Endothelial cell of umbilical vein (primary cell): ENCODE results near the gene GSTO1. TPM values are rescaled to one million over a fixed set of nuclear protein-coding genes. Genes with fewer than 3 reads are reported as not detected.

Experiments
- BruUV-seq: library from RNA; stranded (reverse); fragments of 400-500 nt; replicated peaks from 2 replicates; lab custom pipeline; 2021; lab: Mats Ljungman, UMichigan
- CTCF ChIA-PET: fragments of 300-600, 350-600 bp; sonication (Branson Sonifier 250); formaldehyde crosslinking; loops from one replicate; lab custom pipeline; 2021; ENCODE audit warnings: antibody characterized with exemption, inconsistent platforms; lab: Charles Lee
- POLR2A ChIA-PET: fragments of 300-600, 350-600 bp; sonication (Branson Sonifier 250); formaldehyde crosslinking; loops from one replicate; lab custom pipeline; 2021; ENCODE audit warnings: antibody characterized with exemption, inconsistent platforms; lab: Charles Lee
- DNase-seq: peaks from one replicate; pipeline ENCODE4 v3.0.0-alpha.2; 2011; ENCODE audit warnings: low read depth, low spot score
- FAIRE-seq: peaks from 2 replicates; lab custom pipeline; 2011; peaks lifted over from hg19 to GRCh38; lab: Jason Lieb, UNC
- H2AFZ ChIP-seq: 2 replicates; pipeline ENCODE4 v1.6.0; 2012; ENCODE audit warnings: low read depth, low read length, control low read depth, inconsistent platforms
- H3K27ac ChIP-seq: 2 replicates; pipeline ENCODE4 v1.5.1; 2011; ENCODE audit warnings: low read depth, mild to moderate bottlenecking, control low read depth, low read length, moderate library complexity; ENCODE audit not compliant: insufficient read depth
- H3K27me3 ChIP-seq, 2 experiments: 2 replicates each; pipeline versions ENCODE4 v1.6.0 to v1.6.1; 2011; ENCODE audit warnings: low read length in 2 of 2, mixed read lengths in 1 of 2; ENCODE audit not compliant: control insufficient read depth in 2 of 2, insufficient read depth in 2 of 2
- H3K36me3 ChIP-seq, 2 experiments: 2 replicates in 1 of 2; 3 replicates in 1 of 2; pipeline ENCODE4 v1.5.1; 2011; ENCODE audit warnings: low read length in 2 of 2, mild to moderate bottlenecking in 1 of 2, moderate library complexity in 1 of 2; ENCODE audit not compliant: control insufficient read depth in 2 of 2, insufficient read depth in 2 of 2; ENCODE audit errors: extremely low read depth in 1 of 2
- H3K4me1 ChIP-seq: 3 replicates; pipeline ENCODE4 v1.5.1; 2011; ENCODE audit warnings: mild to moderate bottlenecking, low read length; ENCODE audit not compliant: control insufficient read depth, insufficient read depth; ENCODE audit errors: extremely low read depth
- H3K4me2 ChIP-seq: 2 replicates; pipeline ENCODE4 v1.6.1; 2011; ENCODE audit warnings: low read length, control low read depth, mixed read lengths; ENCODE audit not compliant: insufficient read depth
- H3K4me3 ChIP-seq, 3 experiments: fragments of 200-600 bp in 1 of 3; sonication (generic), shearing (Covaris generic) in 1 of 3; replicated peaks in 1 of 3; 2 replicates each; pipeline ENCODE4 v1.5.1; 2011 to 2016; ENCODE audit warnings: control low read depth in 3 of 3, low read length in 3 of 3, mild to moderate bottlenecking in 2 of 3, inconsistent platforms in 1 of 3, low read depth in 1 of 3, moderate library complexity in 1 of 3; ENCODE audit not compliant: insufficient read depth in 1 of 3
- H3K79me2 ChIP-seq: 2 replicates; pipeline ENCODE4 v1.6.0; 2012; ENCODE audit warnings: low read length, inconsistent platforms; ENCODE audit not compliant: control insufficient read depth, insufficient read depth
- H3K9ac ChIP-seq: replicated peaks from 2 replicates; pipeline ENCODE3; 2011; ENCODE audit warnings: low read length, control low read depth; ENCODE audit not compliant: insufficient read depth; ENCODE audit errors: extremely low read depth
- H3K9me1 ChIP-seq: replicated peaks from 3 replicates; pipeline ENCODE4 v1.6.0; 2011; ENCODE audit warnings: mild to moderate bottlenecking, low read length; ENCODE audit not compliant: control insufficient read depth, insufficient read depth; ENCODE audit errors: extremely low read depth
- H3K9me3 ChIP-seq: replicated peaks from 2 replicates; pipeline ENCODE4 v1.5.1; 2012; ENCODE audit warnings: low read length, inconsistent platforms; ENCODE audit not compliant: control insufficient read depth, insufficient read depth
- H4K20me1 ChIP-seq: replicated peaks from 2 replicates; pipeline ENCODE3; 2011; ENCODE audit warnings: mild to moderate bottlenecking, low read length; ENCODE audit not compliant: control insufficient read depth, insufficient read depth; ENCODE audit errors: extremely low read depth
- EZH2 ChIP-seq: IDR thresholded peaks from 2 replicates; pipeline ENCODE4 v1.6.1; 2012; ENCODE audit warnings: borderline replicate concordance, low read depth, mild to moderate bottlenecking, moderate library complexity, low read length, inconsistent platforms; ENCODE audit not compliant: severe bottlenecking
- FOS ChIP-seq: IDR thresholded peaks from 2 replicates; pipeline ENCODE4 v1.6.1; 2011; ENCODE audit warnings: mild to moderate bottlenecking, low read length, moderate library complexity, borderline replicate concordance; ENCODE audit not compliant: insufficient read depth
- GATA2 ChIP-seq: IDR thresholded peaks from 2 replicates; pipeline ENCODE4 v1.7.0; 2011; ENCODE audit warnings: low read depth, mild to moderate bottlenecking, moderate library complexity, mixed read lengths, low read length; ENCODE audit not compliant: insufficient read length, insufficient read depth
- JUN ChIP-seq: IDR thresholded peaks from 2 replicates; pipeline ENCODE4 v1.6.1; 2011; ENCODE audit warnings: borderline replicate concordance, low read depth; ENCODE audit not compliant: insufficient read length, insufficient read depth
- MYC ChIP-seq: IDR thresholded peaks from one replicate; pipeline ENCODE4 v1.6.1; 2011; ENCODE audit warnings: mild to moderate bottlenecking, low read depth, low read length
- POLR2A ChIP-seq: IDR thresholded peaks from 2 replicates; pipeline ENCODE4 v1.6.1; 2012; ENCODE audit warnings: low read depth, mild to moderate bottlenecking, control low read depth, low read length
- POLR2AphosphoS5 ChIP-seq: IDR thresholded peaks from 2 replicates; pipeline ENCODE4 v1.6.1; 2012; ENCODE audit warnings: low read depth, mild to moderate bottlenecking, control low read depth, low read length, moderate library complexity; ENCODE audit not compliant: insufficient read depth
- dilution Hi-C: fragments of 300-500 bp; cut with MboI; formaldehyde crosslinking; loops from one replicate; pipeline ENCODE4 v1.15.0; 2019; ENCODE audit warnings: low sequenced_read_pairs; ENCODE audit not compliant: extremely low pct_ligation_motif_present
- intact Hi-C: fragments of 100-400 bp; cut with micrococcal nuclease; formaldehyde crosslinking; loops from one replicate; pipeline ENCODE4 v1.10.0; 2022
- polyA plus RNA-seq, 4 experiments: library from polyadenylated mRNA; depleted of rRNA in 3 of 4; stranded (reverse) in 3 of 4; unstranded in 1 of 4; fragments of >200 nt; gene quantifications; 2 replicates each; pipeline versions ENCODE4 v1.2.1 to v1.2.3, GENCODE V29; 2011 to 2012; ENCODE audit warnings: missing spikeins in 1 of 4
- total RNA-seq: library from RNA; stranded (reverse); gene quantifications from 2 replicates; pipeline ENCODE4 v1.2.3, GENCODE V29; 2021
- TF ChIP-seq, protein P1 (sequence below), 2 donors: IDR thresholded peaks; 1 replicate in 1 of 2; 2 replicates in 1 of 2; pipeline ENCODE4 v1.5.1; 2011; ENCODE audit warnings: low read length in 2 of 2, mild to moderate bottlenecking in 2 of 2, moderate library complexity in 2 of 2, control low read depth in 1 of 2, inconsistent platforms in 1 of 2, low read depth in 1 of 2; ENCODE audit not compliant: insufficient read depth in 1 of 2; ENCODE audit errors: extremely low read depth in 1 of 2
- TF ChIP-seq, protein P2 (sequence below): IDR thresholded peaks from 2 replicates; pipeline ENCODE4 v1.6.1; 2011; ENCODE audit not compliant: insufficient read depth, insufficient read length

Gene GSTO1
- total and polyA plus RNA-seq, 2 donors (not counting 3 experiments of a cell fraction or from before 2014, with no cell fraction given), result 124 to 211 TPM

DNA sequence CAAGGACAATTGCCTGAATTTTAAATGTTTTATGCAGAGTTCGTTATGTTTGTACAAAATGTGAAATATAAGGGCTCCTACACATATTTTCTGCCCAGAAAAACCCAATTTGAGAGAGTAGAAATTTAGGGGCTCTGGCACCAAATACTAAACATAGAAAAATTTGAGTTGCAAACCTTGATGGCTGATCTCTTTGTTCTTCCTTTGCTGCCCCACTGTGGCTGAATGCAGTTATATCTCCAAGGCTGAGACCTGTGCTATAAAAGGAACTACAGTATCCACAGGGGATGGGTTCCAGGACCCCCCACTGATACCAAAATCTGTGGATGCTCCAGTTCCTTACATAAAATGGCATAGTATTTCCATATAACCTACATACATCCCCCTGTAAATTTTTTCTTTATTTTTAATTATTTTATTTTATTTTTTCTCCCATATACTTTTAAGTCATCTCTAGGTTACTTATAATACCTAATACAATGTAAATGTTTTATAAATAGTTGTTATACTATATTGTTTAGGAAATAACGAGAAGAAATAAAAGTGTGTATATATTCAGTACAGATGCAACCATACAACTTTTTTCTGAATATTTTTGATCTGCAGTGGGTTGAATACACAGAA is 45.0 kb upstream of the GSTO1 start:
- H3K27ac ChIP-seq, result no peak overlapping the region
- no peak overlapping the region for H2AFZ ChIP-seq
- BruUV-seq, result no TSS peak
- peaks cover 2 to 8% of the 10 kb centered on the region in 2 experiments for H3K27me3 ChIP-seq
- ChIA-PET POLR2A (no interaction called here), CTCF (interaction anchor here (0.8 to 2.2 kb wide), 9 partner anchors 28 to 322 kb away, joined by 3 to 30 read pairs (median 6); no protein-coding TSS in a partner anchor)
- H3K79me2 ChIP-seq, result no peaks in the 10 kb centered on the region
- H3K4me3 ChIP-seq, result no peak overlapping the region
- no peaks in the 10 kb centered on the region for H3K9me3 ChIP-seq
- intact Hi-C loops, result loop anchor here (1.0 kb wide), 2 partner anchors 164 to 321 kb away; no protein-coding TSS in a partner anchor
- FAIRE-seq (peak; percentile 69), DNase-seq (peak; percentile 55)
- no peak overlapping the region for H3K4me2 ChIP-seq
- no peak overlapping the region for H3K9ac ChIP-seq
- no peaks in the 10 kb centered on the region for H4K20me1 ChIP-seq
- TF ChIP-seq, protein P1, sequence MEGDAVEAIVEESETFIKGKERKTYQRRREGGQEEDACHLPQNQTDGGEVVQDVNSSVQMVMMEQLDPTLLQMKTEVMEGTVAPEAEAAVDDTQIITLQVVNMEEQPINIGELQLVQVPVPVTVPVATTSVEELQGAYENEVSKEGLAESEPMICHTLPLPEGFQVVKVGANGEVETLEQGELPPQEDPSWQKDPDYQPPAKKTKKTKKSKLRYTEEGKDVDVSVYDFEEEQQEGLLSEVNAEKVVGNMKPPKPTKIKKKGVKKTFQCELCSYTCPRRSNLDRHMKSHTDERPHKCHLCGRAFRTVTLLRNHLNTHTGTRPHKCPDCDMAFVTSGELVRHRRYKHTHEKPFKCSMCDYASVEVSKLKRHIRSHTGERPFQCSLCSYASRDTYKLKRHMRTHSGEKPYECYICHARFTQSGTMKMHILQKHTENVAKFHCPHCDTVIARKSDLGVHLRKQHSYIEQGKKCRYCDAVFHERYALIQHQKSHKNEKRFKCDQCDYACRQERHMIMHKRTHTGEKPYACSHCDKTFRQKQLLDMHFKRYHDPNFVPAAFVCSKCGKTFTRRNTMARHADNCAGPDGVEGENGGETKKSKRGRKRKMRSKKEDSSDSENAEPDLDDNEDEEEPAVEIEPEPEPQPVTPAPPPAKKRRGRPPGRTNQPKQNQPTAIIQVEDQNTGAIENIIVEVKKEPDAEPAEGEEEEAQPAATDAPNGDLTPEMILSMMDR (IDR thresholded peaks at IDR 0.05; ENCODE audit: extremely low read depth in 1 of 2, insufficient read depth in 1 of 2, low read depth in 1 of 2, low read length in 2 of 2), result peak; percentile 42 to 51
- no peak for TF ChIP-seq MYC
- no peaks in the 10 kb centered on the region for H3K4me1 ChIP-seq
- no peaks in the 10 kb centered on the region for H3K36me3 ChIP-seq
- dilution Hi-C loops, result no loop called here
- H3K9me1 ChIP-seq, result no peaks in the 10 kb centered on the region

DNA sequence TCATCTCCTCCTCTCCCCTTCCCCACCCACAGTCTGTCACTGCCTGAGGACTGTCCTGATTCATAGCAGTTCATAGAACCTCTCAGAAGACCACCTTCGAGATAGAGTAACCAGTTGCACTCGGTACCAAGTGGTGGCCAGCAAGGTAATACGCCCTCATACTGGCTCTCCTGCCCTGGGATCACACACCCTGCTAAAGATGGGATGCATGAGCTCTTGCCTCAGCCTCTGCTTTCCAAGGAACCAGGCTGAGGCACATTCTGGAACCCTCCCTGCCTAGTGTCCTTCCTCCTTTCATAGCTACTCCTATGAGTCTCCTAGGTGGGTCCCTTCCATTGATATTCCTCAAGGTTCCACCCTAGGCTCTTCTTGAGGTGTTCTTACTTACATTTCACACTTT is 38.1 kb upstream of the GSTO1 start:
- H3K9me3 ChIP-seq, result no peaks in the 10 kb centered on the region
- no peak overlapping the region for H3K4me2 ChIP-seq
- H3K27me3 ChIP-seq, result peaks cover 11 to 12% of the 10 kb centered on the region in 2 experiments
- CTCF ChIA-PET, result interaction anchor here (1.2 kb wide), 1 partner anchor 329 kb away, joined by 3 read pairs; no protein-coding TSS in a partner anchor
- no peaks in the 10 kb centered on the region for H3K4me1 ChIP-seq
- no peak overlapping the region for H3K27ac ChIP-seq
- BruUV-seq, result no TSS peak
- POLR2A ChIA-PET, result no interaction called here
- DNase-seq (no peak), FAIRE-seq (no peak)
- dilution Hi-C loops (no loop called here), intact Hi-C loops (no loop called here)
- H3K9me1 ChIP-seq, result no peaks in the 10 kb centered on the region
- no peaks in the 10 kb centered on the region for H3K36me3 ChIP-seq
- TF ChIP-seq EZH2, result no peak
- no peak for TF ChIP-seq POLR2AphosphoS5
- no peak for TF ChIP-seq FOS
- no peak for TF ChIP-seq POLR2A
- TF ChIP-seq, protein P2, sequence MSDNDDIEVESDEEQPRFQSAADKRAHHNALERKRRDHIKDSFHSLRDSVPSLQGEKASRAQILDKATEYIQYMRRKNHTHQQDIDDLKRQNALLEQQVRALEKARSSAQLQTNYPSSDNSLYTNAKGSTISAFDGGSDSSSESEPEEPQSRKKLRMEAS, result no peak
- TF ChIP-seq JUN, result no peak
- TF ChIP-seq, protein P1 (IDR thresholded peaks at IDR 0.05; ENCODE audit: extremely low read depth in 1 of 2, insufficient read depth in 1 of 2, low read depth in 1 of 2, low read length in 2 of 2), result no peak
- no peak for TF ChIP-seq GATA2
- TF ChIP-seq MYC, result no peak
- no peak overlapping the region for H2AFZ ChIP-seq
- H4K20me1 ChIP-seq, result no peaks in the 10 kb centered on the region
- no peaks in the 10 kb centered on the region for H3K79me2 ChIP-seq
- no peak overlapping the region for H3K4me3 ChIP-seq
- H3K9ac ChIP-seq, result no peak overlapping the region
